ENCODE data around the gene B4GALT6. TPM values are rescaled to one million over a fixed set of nuclear protein-coding genes. Genes with fewer than 3 reads are reported as not detected.

The B4GALT6 gene
- total RNA-seq, 2 donors from 2014 or later, result 0.95 to 3.0 TPM

GRCh38 chr18:31683106-31683505, 1.3 kb downstream of the B4GALT6 start:
- TF ChIP-seq, protein P1, sequence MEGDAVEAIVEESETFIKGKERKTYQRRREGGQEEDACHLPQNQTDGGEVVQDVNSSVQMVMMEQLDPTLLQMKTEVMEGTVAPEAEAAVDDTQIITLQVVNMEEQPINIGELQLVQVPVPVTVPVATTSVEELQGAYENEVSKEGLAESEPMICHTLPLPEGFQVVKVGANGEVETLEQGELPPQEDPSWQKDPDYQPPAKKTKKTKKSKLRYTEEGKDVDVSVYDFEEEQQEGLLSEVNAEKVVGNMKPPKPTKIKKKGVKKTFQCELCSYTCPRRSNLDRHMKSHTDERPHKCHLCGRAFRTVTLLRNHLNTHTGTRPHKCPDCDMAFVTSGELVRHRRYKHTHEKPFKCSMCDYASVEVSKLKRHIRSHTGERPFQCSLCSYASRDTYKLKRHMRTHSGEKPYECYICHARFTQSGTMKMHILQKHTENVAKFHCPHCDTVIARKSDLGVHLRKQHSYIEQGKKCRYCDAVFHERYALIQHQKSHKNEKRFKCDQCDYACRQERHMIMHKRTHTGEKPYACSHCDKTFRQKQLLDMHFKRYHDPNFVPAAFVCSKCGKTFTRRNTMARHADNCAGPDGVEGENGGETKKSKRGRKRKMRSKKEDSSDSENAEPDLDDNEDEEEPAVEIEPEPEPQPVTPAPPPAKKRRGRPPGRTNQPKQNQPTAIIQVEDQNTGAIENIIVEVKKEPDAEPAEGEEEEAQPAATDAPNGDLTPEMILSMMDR (IDR thresholded peaks at IDR 0.05), result no peak
- Histone ChIP-seq H3K27ac (no peak overlapping the region), H3K4me3 (no peak overlapping the region), H3K4me1 (ENCODE audit: control insufficient read depth in 1 of 2, low read depth in 2 of 2) (peaks cover 0 to 5% of the 10 kb centered on the region in 2 donors), H3K36me3 (no peaks in the 10 kb centered on the region), H3K27me3 (replicated peaks; ENCODE audit: insufficient read depth) (no peaks in the 10 kb centered on the region), H3K9me3 (no peaks in the 10 kb centered on the region)
- DNase-seq (ENCODE audit: low spot score) (no peak), ATAC-seq (ENCODE audit: insufficient number of reproducible peaks, low FRiP score, low read depth) (no peak)

DNA sequence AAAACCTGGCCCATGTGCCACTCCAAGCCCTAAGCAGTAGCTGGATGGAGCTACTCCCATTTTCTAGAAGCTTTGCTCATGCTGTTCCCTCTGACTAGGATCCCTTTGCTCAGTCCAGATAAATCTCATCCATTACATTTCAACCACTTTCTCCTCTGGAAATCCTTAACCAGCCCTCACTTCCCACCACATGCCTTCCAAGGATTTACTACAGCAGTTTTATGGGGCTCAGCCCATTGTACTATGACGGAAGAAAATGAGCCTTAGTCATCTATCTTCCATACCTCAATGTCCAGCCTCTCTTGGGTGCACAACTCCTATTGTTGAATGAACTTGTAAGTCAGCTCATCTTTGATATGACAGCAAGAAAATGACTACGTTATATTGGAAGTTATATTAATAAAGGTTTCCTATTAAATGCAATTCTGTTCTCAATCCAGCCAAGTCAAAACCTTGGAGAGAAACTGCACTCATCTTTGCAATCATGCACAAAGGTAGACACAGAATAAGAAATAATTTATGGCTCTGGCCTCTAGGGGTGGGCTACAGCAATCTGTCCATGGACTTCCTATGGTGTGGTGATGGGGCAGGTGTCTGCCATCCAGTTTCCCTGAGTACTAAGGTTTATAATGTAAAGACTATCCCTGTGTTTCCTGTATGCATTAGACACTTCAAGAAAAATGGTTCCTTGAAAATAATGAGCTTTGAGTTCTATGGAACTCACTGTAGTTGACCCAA, 3.4 kb downstream of the B4GALT6 start:
- Histone ChIP-seq H3K27me3 (replicated peaks; ENCODE audit: insufficient read depth) (no peaks in the 10 kb centered on the region), H3K9me3 (no peaks in the 10 kb centered on the region), H3K27ac (no peak overlapping the region), H3K4me1 (ENCODE audit: control insufficient read depth in 1 of 2, low read depth in 2 of 2) (peaks cover 0 to 5% of the 10 kb centered on the region in 2 donors), H3K36me3 (no peaks in the 10 kb centered on the region), H3K4me3 (no peak overlapping the region)
- TF ChIP-seq, protein P1 (IDR thresholded peaks at IDR 0.05), result no peak
- no peak for DNase-seq (ENCODE audit: low spot score)
- ATAC-seq (ENCODE audit: insufficient number of reproducible peaks, low FRiP score, low read depth), result no peak

DNA sequence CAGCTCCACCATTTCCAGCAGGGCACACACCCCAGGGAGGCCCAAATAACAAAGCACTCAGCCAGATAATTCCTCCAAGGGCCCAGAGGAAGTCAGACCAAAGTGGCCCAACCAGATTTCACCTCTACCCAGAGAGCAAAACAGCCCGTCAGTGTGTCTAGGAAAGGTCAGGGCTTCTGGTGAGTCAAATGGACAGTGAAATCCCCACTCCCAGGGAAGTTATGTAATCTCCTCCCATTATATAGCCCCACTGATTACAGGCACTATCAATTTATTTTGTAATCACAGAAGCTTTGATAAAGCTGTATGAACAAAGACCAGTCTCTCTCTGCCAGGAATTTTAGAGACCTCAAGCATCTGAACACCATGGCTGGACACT, 4.0 kb downstream of the B4GALT6 start:
- no peak for ATAC-seq (ENCODE audit: insufficient number of reproducible peaks, low FRiP score, low read depth)
- TF ChIP-seq, protein P1 (IDR thresholded peaks at IDR 0.05), result no peak
- DNase-seq (ENCODE audit: low spot score), result no peak
- Histone ChIP-seq H3K4me3 (no peak overlapping the region), H3K4me1 (ENCODE audit: control insufficient read depth in 1 of 2, low read depth in 2 of 2) (no peaks in the 10 kb centered on the region), H3K27me3 (replicated peaks; ENCODE audit: insufficient read depth) (no peaks in the 10 kb centered on the region), H3K27ac (no peak overlapping the region), H3K9me3 (no peaks in the 10 kb centered on the region), H3K36me3 (no peaks in the 10 kb centered on the region)

DNA sequence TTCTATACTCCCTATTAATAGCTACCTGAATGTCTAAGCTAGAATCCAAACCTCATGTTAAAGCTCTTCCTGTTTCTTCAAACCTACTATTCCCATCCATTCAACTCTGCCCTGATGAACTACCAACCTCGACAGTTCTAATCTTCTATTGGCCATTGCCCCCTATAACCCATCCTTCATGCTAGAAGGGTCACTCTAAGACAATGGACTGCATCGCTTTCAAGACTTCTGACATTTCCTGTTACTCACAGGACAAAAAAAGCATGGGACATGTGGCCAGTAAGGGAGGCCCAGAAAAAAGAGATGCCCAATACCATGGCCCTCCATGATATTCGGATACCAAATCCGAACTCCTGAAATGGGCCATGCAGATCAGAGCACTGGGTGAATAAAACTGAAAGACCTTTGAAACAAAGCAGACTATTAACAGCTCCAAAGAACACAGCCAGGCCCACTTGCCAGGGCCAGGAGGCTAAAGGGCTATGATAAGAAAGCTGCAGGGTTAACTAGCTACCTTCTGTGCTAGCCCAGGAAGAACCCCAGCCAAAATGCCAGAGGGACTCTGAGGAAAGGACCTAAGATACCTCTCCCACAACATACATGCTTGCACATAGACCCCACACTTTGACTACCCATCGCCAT, 4.5 kb downstream of the B4GALT6 start:
- H3K9me3 ChIP-seq, result no peaks in the 10 kb centered on the region
- no peaks in the 10 kb centered on the region for H3K4me1 ChIP-seq (ENCODE audit: control insufficient read depth in 1 of 2, low read depth in 2 of 2)
- H3K36me3 ChIP-seq, result no peaks in the 10 kb centered on the region
- H3K4me3 ChIP-seq, result no peak overlapping the region
- H3K27me3 ChIP-seq (replicated peaks; ENCODE audit: insufficient read depth), result no peaks in the 10 kb centered on the region
- DNase-seq (ENCODE audit: low spot score) (no peak), ATAC-seq (ENCODE audit: insufficient number of reproducible peaks, low FRiP score, low read depth) (no peak)
- H3K27ac ChIP-seq, result no peak overlapping the region
- TF ChIP-seq, protein P1 (IDR thresholded peaks at IDR 0.05), result no peak

GRCh38 chr18:31679133-31679742, 5.1 kb downstream of the B4GALT6 start:
- ATAC-seq (ENCODE audit: insufficient number of reproducible peaks, low FRiP score, low read depth) (no peak), DNase-seq (ENCODE audit: low spot score) (no peak)
- no peak overlapping the region for H3K4me3 ChIP-seq
- H3K27ac ChIP-seq, result no peak overlapping the region
- H3K9me3 ChIP-seq, result no peaks in the 10 kb centered on the region
- TF ChIP-seq, protein P1 (IDR thresholded peaks at IDR 0.05), result no peak
- H3K4me1 ChIP-seq (ENCODE audit: control insufficient read depth in 1 of 2, low read depth in 2 of 2), result no peaks in the 10 kb centered on the region
- H3K27me3 ChIP-seq (replicated peaks; ENCODE audit: insufficient read depth), result no peaks in the 10 kb centered on the region
- no peaks in the 10 kb centered on the region for H3K36me3 ChIP-seq
